ENCODE results near the gene IL26.

DNA sequence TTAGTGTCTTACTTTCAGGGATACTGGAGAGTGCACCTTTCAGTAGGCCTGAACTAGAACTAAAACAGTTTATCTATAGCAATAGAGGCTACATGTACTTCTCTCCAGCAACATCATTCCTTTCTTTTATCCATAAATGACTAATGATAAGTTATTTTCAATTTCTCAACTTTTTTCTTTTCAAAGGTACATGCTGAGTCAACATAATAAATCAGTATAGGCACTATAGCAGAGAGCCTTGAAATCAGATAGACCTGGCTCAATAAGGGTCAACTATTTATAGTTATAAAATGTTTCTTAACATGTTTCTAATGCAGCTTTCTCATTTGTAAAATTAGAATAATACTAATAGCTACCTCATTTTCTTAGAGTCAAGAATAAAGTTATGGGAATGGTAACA is 22.2 kb upstream of the IL26 start:
- TF ChIP-seq EZH2 (IDR thresholded peaks at IDR 0.05): no peak
- TF ChIP-seq POLR2AphosphoS5 (IDR thresholded peaks at IDR 0.05; ENCODE audit: borderline replicate concordance, low read depth, low read length): no peak
- no peak for TF ChIP-seq FOXP2 (optimal IDR thresholded peaks at IDR 0.05; ENCODE audit: control extremely low read depth, extremely low read length, insufficient read depth)
